Measurements from ENCODE around the gene RNF128. TPM values are rescaled to one million over a fixed set of nuclear protein-coding genes. Genes with fewer than 3 reads are reported as not detected.
A peak's percentile ranks its signal among the peaks of the same experiment; 100 is the strongest.

RNF128 gene
- polyA plus RNA-seq, 1 experiment, result 0.09 TPM

GRCh38 chrX:106711375-106711774, 15.1 kb upstream of the RNF128 start:
- DNase-seq (ENCODE audit: low read depth), result no peak
- ChIA-PET CTCF (no interaction called here), POLR2A (no interaction called here)
- TF ChIP-seq CTCF (IDR thresholded peaks at IDR 0.05; ENCODE audit: insufficient read depth, low read depth, low read length), result no peak
- H3K4me3 ChIP-seq (ENCODE audit: low read depth, low read length), result no peak overlapping the region
- H3K27me3 ChIP-seq (ENCODE audit: control insufficient read depth, insufficient read depth, low read length), result no peaks in the 10 kb centered on the region
- no peaks in the 10 kb centered on the region for H3K36me3 ChIP-seq (ENCODE audit: control insufficient read depth, insufficient read depth, low read length)

- no peak for TF ChIP-seq CTCF (IDR thresholded peaks at IDR 0.05; ENCODE audit: insufficient read depth, low read depth, low read length)
- CTCF ChIA-PET, result no interaction called here
- no peak for DNase-seq (ENCODE audit: low read depth)
Measured at GRCh38 chrX:106716004-106716403, 10.5 kb upstream of the RNF128 start.

GRCh38 chrX:106716463-106716862, 10.0 kb upstream of the RNF128 start:
- CTCF ChIA-PET, result no interaction called here
- DNase-seq (ENCODE audit: low read depth), result no peak
- TF ChIP-seq CTCF (IDR thresholded peaks at IDR 0.05; ENCODE audit: insufficient read depth, low read depth, low read length), result no peak
- no peaks in the 10 kb centered on the region for H3K27me3 ChIP-seq (ENCODE audit: control insufficient read depth, insufficient read depth, low read length)
- H3K36me3 ChIP-seq (ENCODE audit: control insufficient read depth, insufficient read depth, low read length), result no peaks in the 10 kb centered on the region
- no peak overlapping the region for H3K4me3 ChIP-seq (ENCODE audit: low read depth, low read length)
- POLR2A ChIA-PET, result no interaction called here

More at GRCh38 chrX:106716004-106716403, 10.5 kb upstream of the RNF128 start:
- Histone ChIP-seq H3K36me3 (ENCODE audit: control insufficient read depth, insufficient read depth, low read length) (no peaks in the 10 kb centered on the region), H3K27me3 (ENCODE audit: control insufficient read depth, insufficient read depth, low read length) (no peaks in the 10 kb centered on the region), H3K4me3 (ENCODE audit: low read depth, low read length) (no peak overlapping the region)
- POLR2A ChIA-PET, result no interaction called here

- no peak for TF ChIP-seq CTCF (IDR thresholded peaks at IDR 0.05; ENCODE audit: insufficient read depth, low read depth, low read length)
- H3K36me3 ChIP-seq (ENCODE audit: control insufficient read depth, insufficient read depth, low read length), result no peaks in the 10 kb centered on the region
- ChIA-PET CTCF (no interaction called here), POLR2A (no interaction called here)
- H3K4me3 ChIP-seq (ENCODE audit: low read depth, low read length), result no peak overlapping the region
- no peaks in the 10 kb centered on the region for H3K27me3 ChIP-seq (ENCODE audit: control insufficient read depth, insufficient read depth, low read length)
- no peak for DNase-seq (ENCODE audit: low read depth)
Measured at GRCh38 chrX:106718709-106719108, 7.8 kb upstream of the RNF128 start.

GRCh38 chrX:106725931-106726330, 570 bp upstream of the RNF128 start:
- ChIA-PET POLR2A (no interaction called here), CTCF (interaction anchor here (0.9 kb wide), 1 partner anchor 33 kb away, joined by 3 read pairs; no protein-coding TSS in a partner anchor)
- peak overlapping the region; percentile 49 for H3K4me3 ChIP-seq (ENCODE audit: low read depth, low read length)
- no peaks in the 10 kb centered on the region; the same call in 1 of the 2 replicates for H3K27me3 ChIP-seq (ENCODE audit: control insufficient read depth, insufficient read depth, low read length)
- no peak for TF ChIP-seq CTCF (IDR thresholded peaks at IDR 0.05; ENCODE audit: insufficient read depth, low read depth, low read length)
- DNase-seq (ENCODE audit: low read depth), result no peak
- H3K36me3 ChIP-seq (ENCODE audit: control insufficient read depth, insufficient read depth, low read length), result no peaks in the 10 kb centered on the region

All from BJ (cell line).